Thyroid gland (tissue), 4 donors: ENCODE results near the gene DPH7. TPM values are rescaled to one million over a fixed set of nuclear protein-coding genes. Genes with fewer than 3 reads are reported as not detected.
"Not testable (repeated sequence)": the region's sequence is repeated elsewhere in the genome, so short reads cannot be mapped to it uniquely, and the experiment has no call there.

ENCODE experiments used
- DNase-seq, 2 donors: peaks; one replicate each; pipeline ENCODE4 v3.0.0-alpha.2; 2019
- H3K27ac ChIP-seq, 3 donors: fragments of 200-600 bp; sonication (generic); 1 replicate in 2 of 3; 2 replicates in 1 of 3; pipeline ENCODE4 v1.5.1; 2016 to 2019; ENCODE audit warnings: mild to moderate bottlenecking in 1 of 3, moderate library complexity in 1 of 3
- H3K27me3 ChIP-seq: fragments of 200-600 bp; sonication (generic); one replicate; pipeline ENCODE4 v1.5.1; 2019
- H3K36me3 ChIP-seq, 2 donors: fragments of 200-600 bp; sonication (generic); one replicate each; pipeline ENCODE4 v1.5.1; 2016 to 2019
- H3K4me1 ChIP-seq, 2 donors: fragments of 200-600 bp; sonication (generic); one replicate each; pipeline ENCODE4 v1.5.1; 2017 to 2019
- H3K4me3 ChIP-seq, 3 donors: fragments of 200-600 bp; sonication (generic); replicated peaks in 1 of 3; 1 replicate in 2 of 3; 2 replicates in 1 of 3; pipeline ENCODE4 v1.5.1; 2016; ENCODE audit warnings: mild to moderate bottlenecking in 1 of 3
- H3K9me3 ChIP-seq: fragments of 200-600 bp; sonication (generic); one replicate; pipeline ENCODE4 v1.5.1; 2017
- POLR2A ChIP-seq, 2 donors: fragments of 450-650 bp; IDR thresholded peaks; one replicate each; pipeline ENCODE4 v1.6.1; 2017; ENCODE audit warnings: antibody characterized with exemption in 2 of 2, mild to moderate bottlenecking in 2 of 2, moderate library complexity in 1 of 2
- WGBS, 2 donors: methylation state at CpG; one replicate each; pipeline ENCODE4 v1.1.5; 2017; 5-methylcytosine and 5-hydroxymethylcytosine counted together
- intact Hi-C: fragments of 100-400 bp; cut with DNase I; formaldehyde crosslinking; loops from one replicate; pipeline ENCODE4 v1.15.1; 2023
- total RNA-seq, 4 donors: library from RNA; depleted of rRNA; stranded (reverse); fragments of >200 nt; gene quantifications; one replicate each; pipeline ENCODE4 v1.2.3, GENCODE V29; 2016
- TF ChIP-seq, protein P1 (sequence below), 6 experiments: fragments of 200-600 bp in 3 of 6; fragments of 450-650 bp in 3 of 6; sonication (generic) in 3 of 6; IDR thresholded peaks; one replicate each; pipeline ENCODE4 v1.5.1; 2016 to 2019; ENCODE audit warnings: antibody characterized with exemption in 6 of 6, mild to moderate bottlenecking in 2 of 6, inconsistent platforms in 1 of 6, moderate library complexity in 1 of 6

Gene DPH7
- total RNA-seq, 4 donors from 2014 or later: 20.8 to 47.4 (median 34.1) TPM

DNA sequence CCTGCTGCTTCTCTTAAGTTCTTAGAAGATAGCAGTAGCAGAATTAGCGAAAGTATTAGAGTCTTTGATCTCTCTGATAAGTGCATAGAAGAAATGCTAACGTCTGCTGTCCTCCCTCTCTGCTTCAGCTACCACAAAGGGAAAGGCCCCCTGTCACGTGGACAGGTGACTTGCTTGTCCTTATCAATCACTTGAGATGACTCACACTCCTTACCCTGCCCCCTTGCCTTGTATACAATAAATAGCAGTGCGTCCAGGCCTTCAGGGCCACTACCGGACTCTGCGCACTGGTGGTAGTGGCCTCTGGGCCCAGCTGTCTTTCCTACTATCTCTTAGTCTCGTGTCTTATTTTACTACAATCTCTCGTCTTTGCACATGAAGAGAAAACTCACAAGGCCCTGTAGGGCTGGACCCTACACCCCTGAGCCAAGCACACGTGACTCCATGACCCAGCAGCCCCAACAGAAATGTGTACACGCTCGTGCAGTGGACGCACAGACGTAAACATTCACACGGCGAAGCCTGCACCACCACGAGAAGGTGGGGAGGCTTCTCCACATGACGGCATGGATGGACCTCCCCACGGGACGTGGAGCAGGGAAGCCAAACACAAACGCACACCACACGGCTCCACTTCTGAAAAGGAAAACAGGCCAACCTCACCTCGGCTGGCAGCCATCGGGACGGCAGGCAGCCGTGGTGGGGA is 66.8 kb downstream of the DPH7 start:
- no peak for TF ChIP-seq POLR2A (IDR thresholded peaks at IDR 0.05)
- TF ChIP-seq, protein P1, sequence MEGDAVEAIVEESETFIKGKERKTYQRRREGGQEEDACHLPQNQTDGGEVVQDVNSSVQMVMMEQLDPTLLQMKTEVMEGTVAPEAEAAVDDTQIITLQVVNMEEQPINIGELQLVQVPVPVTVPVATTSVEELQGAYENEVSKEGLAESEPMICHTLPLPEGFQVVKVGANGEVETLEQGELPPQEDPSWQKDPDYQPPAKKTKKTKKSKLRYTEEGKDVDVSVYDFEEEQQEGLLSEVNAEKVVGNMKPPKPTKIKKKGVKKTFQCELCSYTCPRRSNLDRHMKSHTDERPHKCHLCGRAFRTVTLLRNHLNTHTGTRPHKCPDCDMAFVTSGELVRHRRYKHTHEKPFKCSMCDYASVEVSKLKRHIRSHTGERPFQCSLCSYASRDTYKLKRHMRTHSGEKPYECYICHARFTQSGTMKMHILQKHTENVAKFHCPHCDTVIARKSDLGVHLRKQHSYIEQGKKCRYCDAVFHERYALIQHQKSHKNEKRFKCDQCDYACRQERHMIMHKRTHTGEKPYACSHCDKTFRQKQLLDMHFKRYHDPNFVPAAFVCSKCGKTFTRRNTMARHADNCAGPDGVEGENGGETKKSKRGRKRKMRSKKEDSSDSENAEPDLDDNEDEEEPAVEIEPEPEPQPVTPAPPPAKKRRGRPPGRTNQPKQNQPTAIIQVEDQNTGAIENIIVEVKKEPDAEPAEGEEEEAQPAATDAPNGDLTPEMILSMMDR (IDR thresholded peaks at IDR 0.05): no peak
- no peak for DNase-seq
- H3K36me3 ChIP-seq: no peaks in the 10 kb centered on the region
- H3K27me3 ChIP-seq: no peaks in the 10 kb centered on the region
- H3K4me3 ChIP-seq: no peak overlapping the region
- H3K27ac ChIP-seq: no peak overlapping the region
- no peaks in the 10 kb centered on the region for H3K9me3 ChIP-seq
- no peaks in the 10 kb centered on the region for H3K4me1 ChIP-seq
- intact Hi-C loops: no loop called here
- 90 to 92% methylated on average over 25 of the region's 25 CpGs for WGBS, 2 donors

DNA sequence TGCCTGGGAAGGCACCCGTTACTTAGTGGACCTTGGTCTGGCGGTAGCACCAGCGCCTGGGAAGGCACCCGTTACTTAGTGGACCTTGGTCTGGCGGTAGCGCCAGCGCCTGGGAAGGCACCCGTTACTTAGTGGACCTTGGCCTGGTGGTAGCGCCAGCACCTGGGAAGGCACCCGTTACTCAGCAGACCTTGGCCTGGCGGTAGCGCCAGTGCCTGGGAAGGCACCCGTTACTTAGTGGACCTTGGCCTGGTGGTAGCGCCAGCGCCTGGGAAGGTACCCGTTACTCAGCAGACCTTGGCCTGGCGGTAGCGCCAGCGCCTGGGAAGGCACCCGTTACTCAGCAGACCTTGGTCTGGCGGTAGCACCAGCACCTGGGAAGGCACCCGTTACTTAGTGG is 67.6 kb downstream of the DPH7 start:
- H3K4me3 ChIP-seq, H3K4me1 ChIP-seq, DNase-seq, H3K36me3 ChIP-seq, H3K27me3 ChIP-seq, intact Hi-C loops, H3K9me3 ChIP-seq, H3K27ac ChIP-seq: not testable (repeated sequence)
- 95 to 96% methylated on average over 16 to 17 of the region's 22 CpGs for WGBS, 2 donors

DNA sequence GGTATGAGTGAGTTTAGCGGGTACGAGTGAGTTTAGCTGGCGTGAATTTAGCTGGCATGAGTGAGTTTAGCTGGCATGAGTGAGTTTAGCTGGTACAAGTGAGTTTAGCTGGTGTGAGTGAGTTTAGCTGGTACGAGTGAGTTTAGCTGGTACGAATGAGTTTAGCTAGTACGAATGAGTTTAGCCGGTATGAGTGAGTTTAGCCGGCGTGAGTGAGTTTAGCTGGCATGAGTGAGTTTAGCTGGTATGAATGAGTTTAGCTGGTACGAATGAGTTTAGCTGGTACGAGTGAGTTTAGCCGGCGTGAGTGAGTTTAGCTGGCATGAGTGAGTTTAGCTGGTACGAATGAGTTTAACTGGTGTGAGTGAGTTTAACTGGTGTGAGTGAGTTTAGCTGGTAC is 69.5 kb downstream of the DPH7 start:
- WGBS, 2 donors: 89 to 90% methylated on average over 14 of the region's 14 CpGs
- TF ChIP-seq, protein P1 (IDR thresholded peaks at IDR 0.05): no peak
- TF ChIP-seq POLR2A (IDR thresholded peaks at IDR 0.05): no peak
- no peak for DNase-seq
- no peaks in the 10 kb centered on the region for H3K27me3 ChIP-seq
- no peak overlapping the region for H3K4me3 ChIP-seq
- H3K9me3 ChIP-seq: no peaks in the 10 kb centered on the region
- H3K36me3 ChIP-seq: no peaks in the 10 kb centered on the region
- H3K27ac ChIP-seq: no peak overlapping the region
- H3K4me1 ChIP-seq: no peaks in the 10 kb centered on the region
- intact Hi-C loops: no loop called here

DNA sequence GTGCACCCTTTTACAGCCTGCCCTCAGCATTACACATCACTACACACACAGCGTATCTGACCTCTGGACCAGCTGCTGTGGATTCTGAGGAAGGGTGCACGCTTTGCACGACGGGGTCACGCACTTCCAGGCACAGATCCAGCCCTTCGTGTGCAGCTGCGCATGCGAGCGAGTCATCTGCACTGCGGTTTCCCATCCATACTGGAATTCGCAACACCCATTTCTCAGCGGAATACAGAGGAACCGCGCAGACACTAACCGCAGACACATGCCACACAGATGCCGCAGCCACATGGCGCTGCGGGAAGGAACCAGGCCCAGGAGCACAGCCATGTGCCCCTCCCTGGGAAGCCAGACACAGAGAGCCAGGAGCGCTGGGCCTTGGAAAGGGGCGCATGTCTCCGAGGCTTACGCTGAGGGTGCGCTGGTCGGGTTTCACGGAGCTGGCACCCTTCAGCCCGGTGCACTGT is 72.0 kb downstream of the DPH7 start:
- Histone ChIP-seq H3K27me3 (no peaks in the 10 kb centered on the region), H3K4me3 (no peak overlapping the region), H3K4me1 (no peaks in the 10 kb centered on the region), H3K9me3 (no peaks in the 10 kb centered on the region), H3K27ac (no peak overlapping the region), H3K36me3 (no peaks in the 10 kb centered on the region)
- WGBS, 2 donors: 92 to 99% methylated on average over 14 to 26 of the region's 26 CpGs
- DNase-seq: no peak
- no peak for TF ChIP-seq POLR2A (IDR thresholded peaks at IDR 0.05)
- TF ChIP-seq, protein P1 (IDR thresholded peaks at IDR 0.05): no peak
- intact Hi-C loops: no loop called here

DNA sequence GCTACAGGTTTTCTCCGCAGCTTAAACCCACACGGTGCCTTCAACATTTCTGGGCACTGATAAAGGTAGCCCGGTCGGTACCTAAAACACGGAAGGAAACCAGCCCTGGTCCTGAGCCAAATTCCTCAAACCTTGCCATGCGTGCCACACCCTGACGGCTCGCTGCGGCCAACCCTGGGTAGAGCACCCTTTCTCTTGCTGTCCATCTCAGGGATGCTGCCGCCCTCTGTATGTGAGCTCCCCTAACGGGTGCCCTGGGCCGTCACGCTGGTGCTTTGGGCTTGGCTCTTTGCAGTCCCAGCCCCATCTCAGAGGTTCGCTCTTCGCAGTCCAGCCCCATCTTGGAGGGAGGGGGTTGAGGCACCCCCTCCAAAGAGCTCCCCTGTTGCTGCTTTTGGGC is 72.5 kb downstream of the DPH7 start:
- Histone ChIP-seq H3K27me3 (no peaks in the 10 kb centered on the region), H3K4me3 (no peak overlapping the region), H3K36me3 (no peaks in the 10 kb centered on the region), H3K9me3 (no peaks in the 10 kb centered on the region), H3K4me1 (no peaks in the 10 kb centered on the region), H3K27ac (no peak overlapping the region)
- TF ChIP-seq POLR2A (IDR thresholded peaks at IDR 0.05): no peak
- TF ChIP-seq, protein P1 (IDR thresholded peaks at IDR 0.05): no peak
- 69 to 72% methylated on average over 7 to 11 of the region's 15 CpGs for WGBS, 2 donors
- DNase-seq: peak; percentile 55 to 74
- intact Hi-C loops: no loop called here
